SU-DHL-6 (cell line): ENCODE results near the gene LAMC3.

ENCODE experiments used
- EZH2phosphoT487 ChIP-seq: fragments of 200-600 bp; sonication (generic), shearing (Covaris generic); conservative IDR thresholded peaks from 2 replicates; pipeline ENCODE4 v1.6.1; 2018; ENCODE audit warnings: mild to moderate bottlenecking, antibody characterized with exemption, low read length, moderate library complexity, mixed read lengths
- TF ChIP-seq, protein P1 (sequence below): fragments of 200-600 bp; sonication (generic); IDR thresholded peaks from one replicate; pipeline ENCODE4 v1.5.1; 2017; ENCODE audit warnings: antibody characterized with exemption, mild to moderate bottlenecking, low read length, moderate library complexity; ENCODE audit not compliant: insufficient read depth, poor library complexity, severe bottlenecking

DNA sequence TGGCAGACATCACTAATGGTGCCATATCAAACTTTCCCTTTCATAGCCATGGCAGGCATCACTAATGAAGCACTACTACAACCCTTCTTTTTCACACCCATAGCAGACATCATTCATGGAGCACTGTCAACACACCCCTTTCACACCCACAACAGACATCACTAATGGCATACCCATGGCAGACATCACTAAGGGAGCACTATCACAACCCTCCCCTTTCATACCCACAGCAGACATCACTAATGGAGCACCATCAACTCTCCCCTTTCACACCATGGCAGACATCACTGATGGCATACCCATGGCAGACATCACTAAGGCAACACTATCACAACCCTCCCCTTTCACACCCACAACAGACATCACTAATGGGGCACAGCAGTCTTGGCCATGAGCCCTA, 33.7 kb downstream of the LAMC3 start:
- TF ChIP-seq, protein P1, sequence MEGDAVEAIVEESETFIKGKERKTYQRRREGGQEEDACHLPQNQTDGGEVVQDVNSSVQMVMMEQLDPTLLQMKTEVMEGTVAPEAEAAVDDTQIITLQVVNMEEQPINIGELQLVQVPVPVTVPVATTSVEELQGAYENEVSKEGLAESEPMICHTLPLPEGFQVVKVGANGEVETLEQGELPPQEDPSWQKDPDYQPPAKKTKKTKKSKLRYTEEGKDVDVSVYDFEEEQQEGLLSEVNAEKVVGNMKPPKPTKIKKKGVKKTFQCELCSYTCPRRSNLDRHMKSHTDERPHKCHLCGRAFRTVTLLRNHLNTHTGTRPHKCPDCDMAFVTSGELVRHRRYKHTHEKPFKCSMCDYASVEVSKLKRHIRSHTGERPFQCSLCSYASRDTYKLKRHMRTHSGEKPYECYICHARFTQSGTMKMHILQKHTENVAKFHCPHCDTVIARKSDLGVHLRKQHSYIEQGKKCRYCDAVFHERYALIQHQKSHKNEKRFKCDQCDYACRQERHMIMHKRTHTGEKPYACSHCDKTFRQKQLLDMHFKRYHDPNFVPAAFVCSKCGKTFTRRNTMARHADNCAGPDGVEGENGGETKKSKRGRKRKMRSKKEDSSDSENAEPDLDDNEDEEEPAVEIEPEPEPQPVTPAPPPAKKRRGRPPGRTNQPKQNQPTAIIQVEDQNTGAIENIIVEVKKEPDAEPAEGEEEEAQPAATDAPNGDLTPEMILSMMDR: no peak
- no peak for TF ChIP-seq EZH2phosphoT487
